ENCODE data around the gene RNF151. TPM values are rescaled to one million over a fixed set of nuclear protein-coding genes. Genes with fewer than 3 reads are reported as not detected.
A peak's percentile ranks its signal among the peaks of the same experiment; 100 is the strongest.

Gene RNF151
- total RNA-seq, 4 donors from 2014 or later = not detected

- peaks cover 36 to 57% (median 49%) of the 10 kb centered on the region in 4 donors for H3K4me1 ChIP-seq
- WGBS, 2 donors (ENCODE audit: low coverage in 1 of 2) = 77% methylated on average over 16 of the region's 16 CpGs; no CpG with 5 or more reads in 1 of the 2 donors
- H3K27me3 ChIP-seq = no peaks in the 10 kb centered on the region
- no peaks in the 10 kb centered on the region for H3K9me3 ChIP-seq
- in situ Hi-C loops (cut with MboI; ENCODE audit: low pct_ligation_motif_present in 1 of 4, low pct_unique_long_range_greater_than_20kb in 1 of 4, low sequenced_read_pairs in 3 of 4) = loop anchor here in 1 of 4 donors (25.0 kb wide), 1 partner anchor 130 kb away; the partner anchor contains the start of genes PKD1 and RAB26
- intact Hi-C loops (cut with DNase I; ENCODE audit: low total_unique reads) = loop anchor here (10.0 kb wide), 1 partner anchor 228 kb away; the partner anchor contains the start of gene DNASE1L2
- H3K27ac ChIP-seq = peak overlapping the region in 3 of 4 donors; percentile 93 to 98 (median 94)
- no peak for DNase-seq
- peaks cover 0 to 5% (median 2%) of the 10 kb centered on the region in 4 donors for H3K36me3 ChIP-seq
- H3K4me3 ChIP-seq = peak overlapping the region in 1 of 4 donors; percentile 78
- TF ChIP-seq POLR2AphosphoS5 (IDR thresholded peaks at IDR 0.05) (no peak), CTCF (IDR thresholded peaks at IDR 0.05) (no peak)
Measured at GRCh38 chr16:2007081-2007836, 40.6 kb downstream of the RNF151 start.

GRCh38 chr16:2008009-2008526, 41.4 kb downstream of the RNF151 start:
- Histone ChIP-seq H3K27me3 (no peaks in the 10 kb centered on the region), H3K27ac (peak overlapping the region; percentile 93 to 98 (median 94)), H3K36me3 (no peaks in the 10 kb centered on the region), H3K4me3 (peak overlapping the region in 3 of 4 donors; percentile 78 to 98 (median 82)), H3K9me3 (no peaks in the 10 kb centered on the region), H3K4me1 (peaks cover 36 to 57% (median 49%) of the 10 kb centered on the region in 4 donors)
- intact Hi-C loops (cut with DNase I; ENCODE audit: low total_unique reads) = loop anchor here (10.0 kb wide), 1 partner anchor 227 kb away; the partner anchor contains the start of gene DNASE1L2
- DNase-seq = peak; percentile 68
- WGBS, 2 donors (ENCODE audit: low coverage in 1 of 2) = 11 to 32% methylated on average over 4 to 15 of the region's 15 CpGs
- in situ Hi-C loops (cut with MboI; ENCODE audit: low pct_ligation_motif_present in 1 of 4, low pct_unique_long_range_greater_than_20kb in 1 of 4, low sequenced_read_pairs in 3 of 4) = loop anchor here in 1 of 4 donors (25.0 kb wide), 1 partner anchor 129 kb away; the partner anchor contains the start of genes PKD1 and RAB26
- TF ChIP-seq EP300 (IDR thresholded peaks at IDR 0.05; ENCODE audit: low read depth) (no peak), POLR2AphosphoS5 (IDR thresholded peaks at IDR 0.05) (peak; percentile 16 to 66 (median 65)), CTCF (IDR thresholded peaks at IDR 0.05) (no peak), POLR2A (IDR thresholded peaks at IDR 0.05) (peak; percentile 52)

- Histone ChIP-seq H3K4me3 (peak overlapping the region; percentile 78 to 98 (median 85)), H3K9me3 (no peaks in the 10 kb centered on the region), H3K27ac (peak overlapping the region; percentile 93 to 98 (median 94)), H3K36me3 (no peaks in the 10 kb centered on the region), H3K27me3 (no peaks in the 10 kb centered on the region), H3K4me1 (peaks cover 34 to 54% (median 46%) of the 10 kb centered on the region in 4 donors)
- no peak for DNase-seq
- no peak for TF ChIP-seq EP300 (IDR thresholded peaks at IDR 0.05; ENCODE audit: low read depth)
- peak in 1 of 5 experiments; percentile 7 for TF ChIP-seq CTCF (IDR thresholded peaks at IDR 0.05)
- no peak for TF ChIP-seq POLR2A (IDR thresholded peaks at IDR 0.05)
- TF ChIP-seq POLR2AphosphoS5 (IDR thresholded peaks at IDR 0.05) = no peak
- in situ Hi-C loops (cut with MboI; ENCODE audit: low pct_ligation_motif_present in 1 of 4, low pct_unique_long_range_greater_than_20kb in 1 of 4, low sequenced_read_pairs in 3 of 4) (loop anchor here in 1 of 4 donors (25.0 kb wide), 1 partner anchor 129 kb away; the partner anchor contains the start of genes PKD1 and RAB26), intact Hi-C loops (cut with DNase I; ENCODE audit: low total_unique reads) (loop anchor here (10.0 kb wide), 1 partner anchor 226 kb away; the partner anchor contains the start of gene DNASE1L2)
- WGBS, 2 donors (ENCODE audit: low coverage in 1 of 2) = 1% methylated on average over 23 of the region's 23 CpGs; no CpG with 5 or more reads in 1 of the 2 donors
Measured at GRCh38 chr16:2008631-2009163, 42.0 kb downstream of the RNF151 start.

Measured in transverse colon (tissue), 4 donors.